Fibroblast of villous mesenchyme (primary cell): ENCODE data around the gene PRAF2. TPM values are rescaled to one million over a fixed set of nuclear protein-coding genes. Genes with fewer than 3 reads are reported as not detected.

ENCODE experiments used
- DNase-seq: peaks from one replicate; pipeline ENCODE4 v3.0.0-alpha.2; 2010; ENCODE audit warnings: low read depth
- H3K4me3 ChIP-seq: 2 replicates; pipeline ENCODE4 v1.5.1; 2011; ENCODE audit warnings: low read depth, mild to moderate bottlenecking, low read length
- total RNA-seq: library from RNA; depleted of rRNA; stranded (reverse); fragments of >200 nt; gene quantifications from 2 replicates; pipeline ENCODE4 v1.2.3, GENCODE V29; 2012
- TF ChIP-seq, protein P1 (sequence below): IDR thresholded peaks from 2 replicates; pipeline ENCODE4 v1.5.1; 2012; ENCODE audit warnings: low read depth, mild to moderate bottlenecking, low read length; ENCODE audit not compliant: insufficient read depth

Gene PRAF2
- total RNA-seq, 1 donor = 15.1 TPM

DNA sequence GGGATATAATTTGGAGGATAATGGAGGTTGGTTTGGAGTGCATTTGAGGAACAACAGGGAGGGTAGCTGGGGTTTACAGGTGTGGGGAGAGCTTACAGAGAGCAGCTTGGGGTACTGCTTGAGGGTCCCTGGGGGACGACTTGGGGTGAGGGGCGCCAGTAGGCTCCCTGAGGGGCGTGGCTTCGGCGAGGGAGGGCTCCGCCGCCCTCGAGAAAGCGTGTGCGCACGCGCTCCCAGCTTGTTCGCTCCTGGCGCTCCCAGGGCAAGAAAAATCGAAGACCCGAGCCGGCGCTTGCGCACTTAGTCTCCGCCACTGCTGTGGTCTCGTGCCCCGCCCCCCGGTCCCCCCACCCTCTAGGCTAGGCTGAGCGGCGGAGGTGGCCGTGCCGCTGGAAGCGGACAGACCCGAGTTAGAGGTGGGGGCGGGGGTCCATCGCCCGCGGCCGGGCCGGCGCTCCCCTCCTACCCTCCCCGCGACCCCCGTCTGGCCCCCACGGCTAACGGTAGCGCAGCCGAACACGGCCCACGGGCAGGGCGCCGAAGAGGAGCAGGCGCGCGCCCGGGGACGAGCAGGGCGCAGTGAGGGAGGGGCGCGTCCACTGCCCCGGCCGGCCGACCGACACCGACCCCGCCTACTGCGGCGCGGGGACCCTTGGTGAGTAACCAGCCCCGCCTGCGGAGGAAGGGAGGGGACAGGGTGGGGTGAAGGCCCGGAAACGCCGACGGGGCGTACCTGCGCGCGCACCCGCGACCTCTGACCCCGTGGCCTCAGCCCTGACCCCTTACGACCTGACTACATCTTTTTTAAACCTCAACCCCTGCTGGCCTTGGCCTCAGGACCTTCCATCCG, 20.4 kb downstream of the PRAF2 start:
- peak overlapping the region; percentile 62 for H3K4me3 ChIP-seq
- DNase-seq = peak; percentile 48
- TF ChIP-seq, protein P1, sequence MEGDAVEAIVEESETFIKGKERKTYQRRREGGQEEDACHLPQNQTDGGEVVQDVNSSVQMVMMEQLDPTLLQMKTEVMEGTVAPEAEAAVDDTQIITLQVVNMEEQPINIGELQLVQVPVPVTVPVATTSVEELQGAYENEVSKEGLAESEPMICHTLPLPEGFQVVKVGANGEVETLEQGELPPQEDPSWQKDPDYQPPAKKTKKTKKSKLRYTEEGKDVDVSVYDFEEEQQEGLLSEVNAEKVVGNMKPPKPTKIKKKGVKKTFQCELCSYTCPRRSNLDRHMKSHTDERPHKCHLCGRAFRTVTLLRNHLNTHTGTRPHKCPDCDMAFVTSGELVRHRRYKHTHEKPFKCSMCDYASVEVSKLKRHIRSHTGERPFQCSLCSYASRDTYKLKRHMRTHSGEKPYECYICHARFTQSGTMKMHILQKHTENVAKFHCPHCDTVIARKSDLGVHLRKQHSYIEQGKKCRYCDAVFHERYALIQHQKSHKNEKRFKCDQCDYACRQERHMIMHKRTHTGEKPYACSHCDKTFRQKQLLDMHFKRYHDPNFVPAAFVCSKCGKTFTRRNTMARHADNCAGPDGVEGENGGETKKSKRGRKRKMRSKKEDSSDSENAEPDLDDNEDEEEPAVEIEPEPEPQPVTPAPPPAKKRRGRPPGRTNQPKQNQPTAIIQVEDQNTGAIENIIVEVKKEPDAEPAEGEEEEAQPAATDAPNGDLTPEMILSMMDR = no peak

DNA sequence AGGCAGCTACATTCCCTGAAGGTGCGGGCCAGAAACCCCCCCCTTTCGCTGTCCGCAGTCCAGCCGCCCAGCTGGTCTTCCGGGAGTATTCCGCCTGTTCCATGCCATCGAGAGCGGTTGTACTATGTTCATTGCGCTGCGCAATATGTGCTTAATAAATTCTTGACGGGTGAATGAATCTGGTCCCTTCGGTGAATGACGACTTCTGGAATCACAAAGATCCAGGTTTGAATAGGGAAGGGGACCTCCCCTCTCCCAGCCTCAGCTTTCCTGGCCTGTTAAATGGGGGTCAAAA, 29.9 kb downstream of the PRAF2 start:
- TF ChIP-seq, protein P1 = no peak
- peak overlapping the region; percentile 25 for H3K4me3 ChIP-seq
- no peak for DNase-seq

DNA sequence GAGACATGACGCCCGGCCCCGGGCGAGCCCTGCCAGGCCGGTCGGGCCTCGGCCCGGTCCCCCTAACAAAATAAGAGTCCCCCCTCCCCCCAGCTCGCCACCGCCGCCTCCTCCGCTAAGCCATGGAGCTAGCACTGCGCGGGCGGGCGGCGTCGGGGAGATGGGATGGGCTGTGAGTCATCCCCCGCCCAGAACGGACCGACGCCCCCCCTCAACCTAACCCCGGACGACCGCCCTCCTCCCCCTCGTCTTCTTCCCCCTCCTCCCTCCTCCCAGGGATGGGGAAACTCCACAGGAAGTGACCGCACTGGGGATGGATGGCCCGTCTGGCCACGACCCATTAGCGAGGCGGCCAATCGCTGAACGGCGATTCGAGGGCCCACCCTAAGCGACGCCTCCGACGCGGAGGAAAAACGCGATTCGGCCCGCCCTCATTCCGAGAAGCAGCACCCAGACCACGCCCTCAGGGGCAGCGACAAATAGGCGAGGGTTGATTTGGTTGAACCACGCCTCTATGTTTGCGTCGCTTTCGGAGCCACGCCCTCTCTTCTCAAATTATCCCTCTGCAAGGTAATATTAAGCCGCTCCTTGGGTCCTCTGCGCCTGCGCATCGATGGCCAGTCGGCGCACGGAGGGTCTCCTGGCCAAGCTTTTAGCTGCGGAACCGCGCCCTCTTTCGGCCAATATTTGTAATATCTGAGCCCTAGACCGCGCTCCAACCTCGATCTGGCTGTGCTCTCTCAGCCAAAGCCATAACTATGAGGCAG, 30.4 kb downstream of the PRAF2 start, which contains the start of gene TFE3:
TSS of gene TFE3 (minus strand) at position 138 of the 767 bp plus-strand sequence. CDS start at position 7, 131 bp downstream.
- DNase-seq = peak; percentile 99
- H3K4me3 ChIP-seq = peak within 1 kb of the TSS; percentile 79
- TF ChIP-seq, protein P1 = peak; percentile 56

DNA sequence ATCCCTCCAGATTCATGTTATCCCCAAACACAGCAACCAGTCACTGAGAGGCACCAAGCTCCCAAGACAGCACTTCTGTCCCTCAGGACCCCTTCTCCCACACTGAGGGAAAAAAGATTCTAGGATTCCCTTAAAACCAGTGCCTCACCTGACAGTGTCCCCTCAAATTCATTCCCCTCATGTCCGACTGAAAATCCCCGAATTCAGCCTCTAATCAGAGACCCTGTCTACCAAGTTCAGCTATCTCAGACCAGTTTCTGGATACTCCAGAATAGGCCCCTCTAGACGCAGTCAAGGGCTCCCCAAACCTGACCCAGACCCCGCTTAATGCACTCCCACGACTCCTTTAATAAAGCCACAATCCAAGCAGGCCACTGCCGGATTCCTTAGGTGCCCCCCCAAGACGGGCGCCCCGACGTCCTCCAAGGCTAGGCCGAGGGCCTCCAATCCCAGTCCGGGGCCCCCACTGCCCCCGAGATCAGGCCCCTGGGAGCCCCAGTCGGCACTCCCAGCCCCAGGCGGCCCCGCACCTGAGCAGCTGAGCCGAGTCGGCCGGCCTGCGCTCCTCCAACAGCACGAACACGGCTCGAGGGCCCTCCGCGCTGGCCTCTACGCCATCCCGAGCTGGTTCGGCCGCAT, 31.1 kb downstream of the PRAF2 start:
- DNase-seq = peak; percentile 16
- TF ChIP-seq, protein P1 = no peak
- H3K4me3 ChIP-seq = peak overlapping the region; percentile 79

DNA sequence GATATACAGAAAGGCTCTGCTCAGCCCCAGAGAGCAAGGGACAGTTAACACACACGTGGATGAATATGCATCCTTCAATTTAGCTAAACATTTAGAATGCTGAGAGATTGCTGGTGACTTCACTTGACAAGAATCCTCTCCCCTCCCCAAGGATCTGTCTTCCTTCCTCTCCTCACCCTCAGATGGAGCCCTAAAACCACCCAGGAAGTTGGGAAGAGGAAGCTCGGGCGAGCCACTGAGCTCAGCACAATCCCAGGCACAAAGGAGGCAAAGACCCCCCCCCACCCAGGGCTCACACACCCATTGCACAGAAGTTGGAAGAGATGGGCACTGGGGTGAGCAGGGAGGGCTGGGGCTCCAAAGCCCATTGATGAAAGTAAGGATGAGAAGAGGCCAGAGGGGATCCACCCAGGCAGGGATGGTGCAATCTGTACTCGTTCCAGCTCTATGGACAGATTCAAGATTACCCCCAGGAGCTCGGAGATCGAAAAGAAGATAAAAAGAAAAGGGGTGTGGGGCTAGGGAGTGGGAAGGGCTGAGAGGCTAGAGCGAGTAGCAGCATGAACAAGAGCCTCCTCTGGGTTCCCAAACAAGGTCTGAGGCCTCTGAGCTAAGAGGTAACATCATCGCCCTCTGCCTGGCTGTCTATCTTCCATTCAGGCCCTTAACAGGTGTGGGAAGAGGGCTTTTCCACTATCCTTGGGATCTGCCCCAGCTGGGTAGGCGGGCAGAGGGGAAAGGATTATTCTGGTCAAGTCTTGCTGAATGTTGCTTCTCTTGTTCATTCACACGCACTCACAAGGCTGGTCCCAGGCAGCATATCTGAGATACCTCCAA, 31.8 kb downstream of the PRAF2 start:
- DNase-seq = peak; percentile 74
- H3K4me3 ChIP-seq = peak overlapping the region; percentile 79
- TF ChIP-seq, protein P1 = no peak

DNA sequence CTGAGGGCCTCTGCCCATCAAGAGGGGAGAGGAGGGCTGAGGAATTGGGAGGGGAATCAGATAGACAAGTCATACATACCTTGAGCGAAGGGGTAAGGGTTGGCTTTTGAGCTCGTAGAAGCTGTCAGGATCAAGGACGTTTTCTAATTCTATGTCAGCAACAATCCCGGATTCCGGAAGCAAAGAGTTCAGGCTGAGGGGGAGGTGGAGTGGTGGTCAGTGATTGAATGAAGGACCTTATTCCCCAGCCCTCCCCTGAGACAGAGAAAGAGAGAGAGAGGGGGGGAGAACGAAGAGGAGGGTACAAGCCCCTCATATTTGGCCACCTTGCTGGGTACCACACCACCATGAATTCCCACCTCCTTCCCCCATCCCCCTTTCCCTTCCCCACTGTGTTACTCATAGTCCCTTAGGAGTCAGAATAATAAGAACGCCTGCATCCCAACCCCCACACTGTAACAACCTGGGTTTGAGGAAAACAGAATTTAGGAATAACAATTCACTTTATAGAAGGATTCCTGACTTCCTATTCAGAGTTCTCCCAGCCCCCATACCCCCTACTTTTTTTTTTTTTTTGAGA, 33.3 kb downstream of the PRAF2 start:
- TF ChIP-seq, protein P1 = no peak
- DNase-seq = no peak

More for the DNA sequence above, 33.3 kb downstream of the PRAF2 start:
- H3K4me3 ChIP-seq = peak overlapping the region; percentile 79
